Fibroblast of skin of left biceps (primary cell): ENCODE results near the gene AKNAD1.

Source experiments
- DNase-seq, 2 experiments: peaks; one replicate each; pipeline ENCODE4 v3.0.0-alpha.2; 2013; ENCODE audit warnings: low read depth in 2 of 2

AKNAD1 gene

DNA sequence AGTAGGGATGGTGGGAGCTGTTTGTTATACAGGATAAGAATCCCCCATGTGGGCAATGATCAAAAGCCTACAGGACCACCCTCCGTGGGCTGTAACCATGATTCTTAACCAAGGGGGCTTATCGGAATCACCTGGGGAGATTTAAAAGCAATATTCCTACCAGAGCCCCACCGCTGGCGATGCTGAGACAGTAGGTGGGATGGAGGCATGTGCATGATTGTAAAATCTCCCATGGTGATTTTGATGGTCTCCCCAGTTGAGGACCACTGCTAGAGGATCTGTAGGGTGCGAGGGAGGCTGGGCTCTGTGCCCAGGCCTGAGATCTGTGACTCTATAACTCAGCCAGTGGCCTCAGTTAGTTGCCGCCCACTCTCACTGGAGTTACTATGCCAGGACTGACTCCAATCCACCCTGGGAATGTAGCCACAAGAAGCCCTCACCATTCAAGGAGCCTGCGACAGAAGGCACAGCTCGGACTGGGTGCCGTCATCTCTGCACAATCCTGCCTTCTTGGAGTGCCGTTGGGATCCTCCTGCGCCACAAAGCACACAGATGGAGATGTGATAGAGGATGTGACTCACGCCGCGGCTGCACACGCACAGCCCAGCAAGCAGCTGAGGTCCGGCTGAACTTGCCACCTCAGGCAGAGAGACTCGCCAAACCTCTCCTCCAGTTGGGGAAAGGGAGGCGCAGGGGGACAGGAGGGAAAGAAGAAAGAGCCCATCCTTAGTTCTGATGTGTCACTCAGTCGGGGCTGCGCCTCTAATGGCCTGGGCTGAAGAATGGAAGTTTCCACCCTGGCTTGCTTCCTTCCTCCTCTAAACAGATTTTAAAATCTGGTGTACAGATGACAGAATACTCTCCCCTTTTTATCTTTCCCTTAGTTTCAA, 26.5 kb downstream of the AKNAD1 start:
- peak; percentile 51 to 54 for DNase-seq

DNA sequence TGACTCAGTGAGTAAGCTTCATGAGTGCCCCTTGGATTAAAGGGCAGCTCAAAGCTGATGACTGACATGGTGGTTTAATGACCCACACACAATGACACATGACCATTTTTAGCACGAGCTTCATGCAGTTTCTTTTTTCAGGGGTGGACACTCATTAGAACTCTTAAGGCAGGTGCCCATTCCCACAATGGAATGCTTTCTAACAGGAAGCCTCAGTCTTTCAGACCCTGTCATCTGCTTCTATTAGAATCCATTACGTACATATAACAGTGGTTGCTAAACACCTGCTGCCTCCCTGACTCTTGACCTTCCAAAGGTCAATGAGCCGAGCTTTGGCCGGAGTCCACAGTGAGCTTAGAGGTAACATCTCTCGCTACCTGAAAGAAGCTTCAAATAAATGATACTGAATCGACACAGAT, 27.4 kb downstream of the AKNAD1 start:
- DNase-seq, result no peak

DNA sequence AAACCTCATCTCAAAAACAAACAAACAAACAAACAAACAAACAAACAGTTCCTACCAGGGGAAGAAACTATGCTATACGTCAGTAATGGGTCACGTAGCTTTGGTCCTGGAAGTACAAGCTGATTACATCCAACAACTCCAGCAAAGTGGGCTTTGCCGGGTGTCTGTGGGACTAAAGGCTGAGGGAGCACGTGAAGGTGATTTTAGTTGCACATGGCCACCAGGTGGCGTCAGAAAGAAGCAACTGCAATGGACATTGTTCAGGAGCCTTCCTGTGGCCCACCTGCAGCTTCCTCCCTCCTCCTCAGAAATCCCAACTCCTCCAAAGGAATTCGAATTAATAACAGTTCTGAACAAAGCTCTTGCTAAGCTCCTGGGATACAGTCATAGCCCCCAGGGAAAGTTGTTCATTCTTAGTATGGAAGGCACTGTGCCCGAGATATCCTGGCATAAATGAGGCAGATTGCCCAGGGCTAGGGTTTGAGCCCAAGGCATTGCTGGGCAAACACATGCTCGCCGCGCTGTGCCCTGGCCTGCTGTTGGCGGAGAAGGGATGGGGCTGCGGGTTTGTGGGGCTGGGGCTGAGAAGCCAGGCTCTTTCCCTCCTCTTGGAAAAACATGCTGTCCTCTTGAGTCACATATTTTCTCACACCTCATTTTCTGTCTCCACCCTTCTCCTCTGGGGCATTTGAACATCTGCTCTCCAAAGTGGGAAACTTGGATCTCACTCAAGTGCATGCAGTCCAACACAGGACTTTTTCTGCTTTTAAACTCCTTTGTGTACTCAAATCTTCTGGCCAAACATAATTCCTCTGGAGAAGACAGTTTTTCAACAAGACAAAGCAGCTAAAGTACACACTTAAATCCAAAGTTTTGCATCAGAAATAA, 28.6 kb downstream of the AKNAD1 start:
- DNase-seq, result peak; percentile 77 to 81

DNA sequence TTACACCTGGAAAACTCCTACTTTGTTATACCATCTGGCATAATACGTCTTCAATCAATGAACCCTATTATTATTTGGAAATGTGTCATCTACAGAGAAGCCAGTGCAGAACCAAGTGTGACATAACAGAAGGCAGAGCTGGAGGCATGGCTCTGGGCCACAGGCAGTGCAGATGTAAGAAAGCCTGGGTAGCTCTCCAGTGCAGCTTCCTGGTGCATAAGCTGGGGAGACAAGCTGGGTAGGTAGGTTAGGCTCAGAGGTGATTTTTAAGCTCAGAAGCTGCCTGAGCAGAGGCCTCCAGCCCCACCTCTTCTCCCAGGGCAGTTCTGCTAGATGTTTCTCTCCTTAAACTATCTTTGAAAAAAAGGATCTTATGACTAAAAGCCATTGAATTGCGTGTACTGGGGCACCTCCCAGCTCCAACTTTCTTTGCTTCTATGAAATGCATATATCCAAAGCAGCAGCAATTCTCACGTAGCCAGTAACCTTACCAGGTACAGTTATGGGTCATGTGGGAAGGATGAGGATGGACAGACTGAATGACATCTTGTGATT, 30.7 kb downstream of the AKNAD1 start:
- DNase-seq, result no peak

DNA sequence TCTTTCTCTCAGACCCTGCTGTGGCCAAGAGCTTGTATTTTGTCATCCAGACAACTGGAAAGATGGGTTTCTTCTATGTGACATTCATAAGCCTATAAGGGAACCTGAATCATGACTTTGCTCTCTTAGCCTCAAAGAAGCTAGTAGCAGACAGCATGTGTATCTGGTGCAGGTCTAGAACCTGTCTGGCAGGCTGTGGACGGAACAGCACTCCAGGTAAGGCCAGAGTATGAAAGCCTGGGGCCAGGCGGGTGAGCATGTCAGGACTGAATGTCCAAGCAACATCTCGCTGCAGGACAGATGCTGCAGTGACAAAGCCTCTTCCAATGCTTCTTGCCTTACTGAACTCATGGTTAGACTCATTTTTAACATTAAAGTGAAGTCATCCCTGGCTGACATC, 32.8 kb downstream of the AKNAD1 start:
- no peak for DNase-seq

DNA sequence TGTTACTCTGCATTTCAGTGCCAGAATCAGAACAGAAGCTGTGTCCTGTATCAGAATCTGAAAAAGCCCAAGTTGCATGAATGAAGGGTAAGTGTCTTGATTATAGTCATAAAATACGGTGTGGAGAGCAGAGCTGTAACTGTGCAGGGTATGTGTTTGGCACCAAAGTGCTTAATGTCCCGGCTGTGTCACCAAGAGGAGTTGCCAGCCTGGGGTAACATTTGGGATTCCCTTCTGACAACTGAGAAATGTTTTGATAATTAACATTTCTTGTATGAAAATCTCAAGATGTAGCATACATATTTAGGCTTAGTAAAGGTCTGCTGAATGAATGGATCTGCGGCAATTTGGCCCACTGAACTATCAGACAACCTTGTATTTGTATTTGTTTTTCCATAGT, 33.3 kb downstream of the AKNAD1 start:
- no peak for DNase-seq

DNA sequence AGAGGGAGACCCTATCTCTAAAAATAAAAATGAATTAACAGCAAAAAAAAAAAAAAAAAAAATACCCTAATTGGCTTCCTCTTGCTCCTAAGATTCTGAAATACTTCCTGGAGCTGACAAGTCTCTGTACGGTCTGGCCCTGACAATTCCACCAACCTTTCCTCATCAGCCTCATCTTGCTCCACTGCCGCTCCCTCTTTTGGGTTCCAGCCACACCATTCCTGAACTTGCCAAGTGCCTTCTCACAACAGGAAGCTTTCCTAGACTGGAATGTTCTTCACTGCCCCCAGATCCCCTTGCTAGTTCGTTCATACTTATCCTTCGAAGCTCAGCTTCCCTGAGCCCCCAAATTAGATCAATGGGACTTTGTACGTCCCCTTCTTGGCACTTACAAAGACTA, 37.0 kb downstream of the AKNAD1 start:
- DNase-seq, result no peak

DNA sequence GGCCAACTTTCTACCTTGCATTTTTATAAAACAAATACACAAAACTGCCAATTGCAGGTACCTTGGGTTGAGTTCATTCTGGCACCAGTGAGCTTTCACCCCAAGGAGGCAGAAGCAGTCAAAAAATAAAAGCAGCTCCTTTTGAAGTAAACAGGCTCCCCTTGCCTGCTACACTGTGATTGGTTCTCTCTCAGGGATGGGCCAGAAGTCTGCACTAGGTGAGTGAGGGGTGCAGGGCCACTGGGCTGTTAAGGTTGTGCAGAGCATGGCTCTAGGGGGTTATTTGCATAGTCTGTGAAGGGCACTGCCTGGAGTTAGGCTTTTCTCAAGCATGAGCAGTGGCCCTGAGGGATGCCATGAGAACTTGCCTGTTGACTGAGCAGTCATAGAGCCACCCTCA, 39.1 kb downstream of the AKNAD1 start:
- no peak for DNase-seq

DNA sequence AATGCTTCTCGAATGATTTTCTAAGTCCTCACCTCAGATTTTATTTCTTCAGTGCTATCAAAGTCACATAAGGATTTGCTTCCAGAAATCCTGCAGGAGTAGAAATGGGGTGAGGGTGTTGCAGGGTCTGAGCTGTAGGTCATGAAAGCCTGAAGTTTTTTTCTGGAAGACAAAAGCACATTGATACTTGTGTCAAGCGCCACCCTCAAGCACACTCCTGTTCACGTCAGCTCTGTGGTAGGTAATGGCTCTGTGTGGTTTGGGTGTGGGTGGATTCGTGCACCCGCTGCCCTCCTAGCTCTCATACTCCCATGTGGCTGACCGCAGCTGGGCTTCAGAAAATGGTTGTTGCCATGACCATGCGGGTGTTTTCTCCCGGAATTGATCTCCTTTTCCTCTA, 39.9 kb downstream of the AKNAD1 start:
- DNase-seq, result no peak

DNA sequence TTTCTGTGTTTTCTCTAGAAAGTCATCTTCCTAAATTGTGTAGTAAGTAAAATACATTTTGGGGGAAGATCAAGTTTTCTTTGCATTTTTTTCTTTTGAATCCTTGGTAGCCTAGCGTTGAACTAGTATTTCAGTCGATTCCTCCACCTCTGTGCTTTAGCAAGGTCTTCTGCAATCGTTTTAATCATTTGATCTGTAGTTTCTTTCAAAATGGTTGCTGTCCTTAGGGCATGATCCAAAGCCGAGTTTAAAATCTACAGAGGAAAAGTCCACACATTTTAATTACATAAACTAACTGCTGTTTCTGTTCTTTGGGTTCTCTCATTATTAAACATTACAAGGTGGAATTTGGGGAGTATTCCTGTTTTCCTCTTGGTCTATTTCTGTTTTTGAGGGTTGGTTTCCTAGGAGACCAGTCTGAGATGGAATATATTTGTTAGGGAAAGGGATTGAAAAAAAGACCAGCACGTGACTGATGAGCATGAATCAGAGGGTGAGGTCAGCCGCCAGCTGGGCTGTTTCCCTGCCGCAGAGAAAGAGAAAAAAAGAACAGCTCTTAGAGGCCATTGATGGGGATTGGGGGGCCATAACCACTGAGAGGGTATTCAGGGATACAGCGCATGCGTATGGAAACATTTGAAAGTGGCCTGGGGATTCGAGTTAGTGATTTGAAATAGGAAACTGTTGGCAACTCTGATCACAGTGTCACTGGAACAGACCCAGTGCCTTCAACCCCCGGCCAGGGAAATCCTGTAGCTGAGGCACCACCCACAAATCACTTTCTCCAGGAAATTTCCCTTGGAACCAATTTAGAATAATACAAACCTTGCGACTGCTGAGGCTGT, 40.6 kb downstream of the AKNAD1 start:
- peak; percentile 65 to 73 for DNase-seq

DNA sequence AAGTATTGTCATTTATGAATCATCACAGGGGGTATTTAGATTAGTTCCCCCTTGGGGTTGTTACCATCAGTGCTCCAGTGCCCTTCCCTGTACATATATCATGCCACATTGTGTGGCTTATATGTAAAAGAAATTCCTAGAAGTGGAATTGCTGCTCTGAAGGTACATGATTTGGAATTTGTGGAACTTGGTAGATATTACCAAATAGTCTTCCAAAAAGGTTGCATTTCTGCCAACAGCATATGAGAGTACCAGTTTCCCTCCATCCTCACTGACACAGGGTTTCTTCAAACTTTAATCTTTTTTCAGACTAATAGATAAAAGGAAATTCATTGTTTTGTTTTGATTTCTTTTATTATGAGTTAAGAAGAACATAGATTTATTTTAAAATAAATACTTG, 41.3 kb downstream of the AKNAD1 start:
- no peak for DNase-seq

DNA sequence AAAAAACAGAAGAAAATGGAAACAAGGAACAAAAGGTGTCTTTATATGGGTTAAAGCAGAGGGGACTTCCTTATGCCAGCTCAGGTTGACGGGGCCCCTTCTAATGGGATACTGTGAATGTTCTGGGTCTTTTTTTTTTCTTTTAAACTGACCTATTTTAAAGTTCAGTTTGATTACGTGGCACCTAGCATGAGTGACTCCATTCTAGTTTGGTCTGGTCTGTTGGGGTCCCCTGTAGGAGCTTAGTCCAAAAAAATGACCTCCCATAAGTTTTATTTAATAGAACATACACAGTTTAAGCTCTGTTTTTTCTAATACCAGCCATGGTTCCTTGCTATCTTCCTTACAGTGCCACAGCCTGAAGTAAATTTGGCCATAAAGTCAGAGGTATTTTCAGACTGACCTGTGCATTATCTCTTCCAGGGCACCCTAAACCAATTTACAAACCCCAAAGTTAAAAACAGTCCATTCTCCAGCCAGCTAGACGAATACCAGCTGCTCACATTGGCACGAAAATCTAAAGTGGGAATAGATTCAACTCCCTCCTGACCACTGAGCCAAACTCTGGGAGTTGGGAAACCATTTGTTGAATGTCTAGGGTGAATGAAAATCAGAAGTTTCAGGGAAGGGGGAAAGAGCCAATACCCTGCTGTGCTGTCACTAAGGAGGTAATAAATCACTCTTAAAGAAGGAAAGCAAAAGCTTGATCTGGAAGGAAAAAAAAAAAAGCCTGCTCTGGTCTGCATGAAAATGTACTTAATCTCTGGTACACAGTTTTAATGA, 42.4 kb downstream of the AKNAD1 start:
- peak in 1 of 2 experiments; percentile 24 for DNase-seq

DNA sequence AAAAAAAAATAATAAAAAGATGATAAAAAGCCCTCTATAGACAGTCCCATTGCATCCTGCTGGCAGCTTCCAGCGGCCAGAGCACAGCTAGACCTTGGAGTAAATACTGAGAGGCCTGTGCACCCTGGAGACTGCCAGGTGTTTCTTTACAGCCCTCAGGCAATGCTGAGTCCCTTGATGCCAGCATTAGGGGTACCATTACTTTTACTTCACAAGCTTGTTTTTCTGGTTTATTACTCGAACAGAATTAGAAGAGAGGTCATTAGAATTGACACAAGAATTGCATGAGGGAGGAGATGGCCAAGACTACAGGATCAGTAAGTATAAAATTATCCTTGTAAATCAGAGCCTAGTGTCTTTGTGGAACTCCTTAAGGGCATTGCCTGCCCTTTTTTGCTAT, 43.6 kb downstream of the AKNAD1 start:
- DNase-seq, result no peak

DNA sequence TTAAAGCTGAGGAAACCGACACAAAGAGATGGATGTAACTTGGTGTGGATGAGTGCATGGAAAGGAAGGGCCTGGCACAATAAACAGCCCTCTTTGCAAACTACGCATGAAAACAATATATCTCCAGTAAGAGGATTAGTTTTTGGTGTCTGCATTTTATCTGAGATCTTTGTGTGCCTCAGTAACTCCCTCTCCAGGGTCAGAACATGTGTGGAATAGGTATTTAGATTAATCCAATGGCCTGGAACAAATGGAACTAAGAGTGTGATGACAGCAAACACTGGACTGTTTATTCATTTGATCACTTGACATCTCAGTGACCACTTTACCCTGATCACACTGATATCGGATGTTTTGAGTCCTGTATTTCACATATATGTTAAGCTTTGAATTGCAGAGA, 45.3 kb downstream of the AKNAD1 start:
- DNase-seq, result no peak

DNA sequence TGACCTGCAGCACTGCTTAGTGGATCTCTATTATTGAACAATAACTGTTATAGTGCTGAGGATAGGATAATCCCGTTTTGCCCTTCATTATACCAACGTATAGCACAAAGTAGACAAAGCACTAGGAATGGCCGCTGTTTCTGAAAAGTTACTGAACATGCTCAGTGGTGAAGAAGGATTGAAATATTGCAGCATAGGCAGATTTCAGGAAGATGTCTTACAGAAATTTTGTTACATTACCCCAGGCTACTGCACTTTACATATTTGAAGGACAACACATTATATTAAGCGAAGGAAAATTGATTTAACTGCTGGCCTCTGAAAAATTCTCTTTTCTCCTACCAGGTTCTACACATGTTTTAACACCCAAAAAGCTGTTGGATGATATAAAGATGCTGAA, 48.5 kb downstream of the AKNAD1 start:
- no peak for DNase-seq

DNA sequence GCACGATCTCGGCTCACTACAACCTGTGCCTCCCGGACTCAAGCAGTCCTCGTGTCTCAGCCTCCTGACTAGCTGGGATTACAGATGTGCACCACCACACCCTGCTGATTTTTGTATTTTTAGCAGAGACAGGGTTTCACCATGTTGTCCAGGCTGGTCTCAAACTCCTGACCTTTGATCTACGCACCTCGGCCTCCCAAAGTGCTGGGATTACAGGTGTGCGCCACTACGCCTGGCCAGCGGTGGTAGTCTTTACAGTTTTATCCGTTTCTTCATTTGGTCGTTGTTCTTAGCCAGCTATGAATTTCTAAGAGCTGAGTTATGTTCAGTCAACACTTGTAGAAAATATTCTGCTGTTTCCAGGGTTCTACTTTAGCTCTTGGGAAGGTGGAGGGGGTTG, 53.3 kb downstream of the AKNAD1 start:
- no peak for DNase-seq

DNA sequence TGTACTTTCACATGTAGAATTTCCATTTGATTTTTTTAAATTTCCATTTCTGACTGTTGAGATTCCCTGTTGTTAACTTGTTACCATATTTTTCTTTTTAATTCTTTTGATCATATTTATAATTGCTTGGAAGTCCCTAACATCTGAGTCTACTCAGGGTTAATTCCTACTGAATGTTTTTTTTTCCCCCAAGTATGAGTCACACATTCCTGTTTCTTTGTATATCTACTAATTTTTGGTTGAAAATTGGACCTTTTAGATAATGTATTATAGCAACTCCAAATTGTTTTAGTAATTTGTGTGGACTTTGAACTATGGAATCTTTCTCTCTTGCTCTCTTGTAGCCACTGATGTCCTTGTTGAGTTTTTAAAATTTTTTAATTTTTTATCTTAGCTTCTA, 55.8 kb downstream of the AKNAD1 start:
- DNase-seq, result no peak

DNA sequence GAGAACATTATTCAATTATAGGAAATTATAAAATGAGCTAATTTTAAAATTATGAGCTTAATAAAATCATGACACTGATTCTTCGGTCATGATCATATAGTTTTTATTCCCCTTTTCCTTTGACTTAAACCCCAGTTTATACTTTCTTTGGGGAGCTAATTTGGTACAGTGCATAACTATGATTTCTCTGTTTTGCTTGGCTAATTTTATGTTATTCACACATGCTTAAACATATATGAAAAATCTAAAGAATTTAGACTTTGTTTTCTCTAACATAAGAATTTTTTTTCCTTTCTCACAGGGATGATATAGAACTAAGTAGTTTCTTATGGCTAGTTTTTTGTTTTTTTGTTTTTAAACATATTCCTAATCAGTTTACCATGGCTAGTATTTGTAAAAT, 57.9 kb downstream of the AKNAD1 start:
- DNase-seq, result no peak

DNA sequence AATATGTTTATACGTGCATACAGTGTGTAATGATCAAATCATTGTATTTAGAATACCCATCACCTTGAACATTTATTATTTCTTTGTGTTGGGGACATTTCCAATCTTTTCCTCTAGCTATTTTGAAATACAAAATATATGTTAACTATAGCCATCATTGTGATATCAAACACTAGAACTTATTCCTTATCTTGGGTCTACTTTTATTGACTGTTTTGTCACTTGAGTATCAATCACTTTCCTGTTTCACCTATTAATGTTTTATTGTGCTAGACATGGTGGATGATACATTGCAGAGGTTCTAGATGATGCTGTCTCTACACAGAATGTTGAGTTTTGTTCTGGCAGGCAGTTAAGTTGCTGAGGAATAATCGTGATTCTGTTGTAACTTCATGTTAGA, 64.5 kb downstream of the AKNAD1 start:
- no peak for DNase-seq

DNA sequence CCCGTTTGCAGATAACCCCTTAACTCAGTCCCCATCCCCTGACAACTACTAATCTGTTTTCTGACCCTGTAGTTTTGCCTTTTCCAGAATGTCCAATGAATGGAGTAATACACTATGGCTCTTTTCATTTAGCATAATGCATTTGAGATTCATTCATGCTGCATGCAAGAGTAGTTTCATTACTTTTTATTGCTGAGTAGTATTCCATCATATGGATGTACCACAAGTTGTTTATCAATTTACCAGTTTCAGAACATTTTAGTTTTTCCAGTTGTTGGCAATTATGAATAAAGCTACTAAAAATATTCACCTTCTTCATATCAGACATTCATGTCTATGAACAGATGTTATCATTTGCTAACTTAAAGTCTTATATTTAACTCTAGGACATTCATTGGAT, 65.1 kb downstream of the AKNAD1 start:
- DNase-seq, result no peak

DNA sequence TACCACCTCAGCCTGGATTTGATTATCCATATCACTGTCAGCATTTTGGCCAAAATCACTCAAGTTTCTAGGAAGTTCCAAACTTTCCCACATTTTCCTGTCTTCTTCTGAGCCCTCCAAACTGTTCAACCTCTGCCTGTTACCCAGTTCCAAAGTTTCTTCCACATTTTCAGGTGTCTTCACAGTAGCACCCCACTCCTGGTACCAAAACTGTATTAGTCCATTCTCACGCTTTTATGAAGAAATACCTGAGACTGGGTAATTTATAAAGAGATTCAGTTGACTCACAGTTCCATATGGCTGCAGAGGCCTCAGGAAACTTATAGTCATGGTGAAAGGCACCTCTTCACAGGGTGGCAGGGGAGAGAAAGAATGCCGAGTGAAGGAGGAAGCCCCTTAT, 71.0 kb downstream of the AKNAD1 start:
- no peak for DNase-seq
